GM23338 (cell line): ENCODE measurements around the gene EMILIN3. TPM values are rescaled to one million over a fixed set of nuclear protein-coding genes. Genes with fewer than 3 reads are reported as not detected.

Experiments used
- ATAC-seq: fragments of 200-7000 bp; cut with Tn5 transposase; 3 replicates; pipeline ENCODE4 v1.9.1; 2020
- DNase-seq: peaks from one replicate; pipeline ENCODE4 v3.0.0-alpha.2; 2015; ENCODE audit warnings: low spot score
- H2AFZ ChIP-seq: fragments of 200-600 bp; sonication (generic); 2 replicates; pipeline ENCODE4 v1.8.0; 2016; ENCODE audit warnings: antibody characterized with exemption, mild to moderate bottlenecking, moderate library complexity
- H3F3A ChIP-seq: fragments of 200-600 bp; sonication (generic); replicated peaks from 2 replicates; pipeline ENCODE4 v1.8.0; 2017; ENCODE audit warnings: antibody characterized with exemption, mixed run types, low read depth
- H3K27ac ChIP-seq: fragments of 200-600 bp; sonication (generic); 2 replicates; pipeline ENCODE4 v1.6.1; 2016; ENCODE audit warnings: low read depth
- H3K27me3 ChIP-seq: fragments of 200-600 bp; sonication (generic); 2 replicates; pipeline ENCODE4 v1.8.0; 2016; ENCODE audit warnings: mild to moderate bottlenecking, mixed run types, moderate library complexity; ENCODE audit not compliant: insufficient read depth
- H3K36me3 ChIP-seq: fragments of 200-600 bp; sonication (generic); 2 replicates; pipeline ENCODE4 v1.8.0; 2016; ENCODE audit warnings: mild to moderate bottlenecking; ENCODE audit not compliant: insufficient read depth
- H3K4me1 ChIP-seq: fragments of 200-600 bp; sonication (generic); 2 replicates; pipeline ENCODE4 v1.8.0; 2016; ENCODE audit warnings: mild to moderate bottlenecking, moderate library complexity; ENCODE audit not compliant: insufficient read depth
- H3K4me2 ChIP-seq: fragments of 200-600 bp; sonication (generic); 2 replicates; pipeline ENCODE4 v1.7.1; 2017; ENCODE audit warnings: mixed run types
- H3K4me3 ChIP-seq: fragments of 200-600 bp; sonication (generic); 2 replicates; pipeline ENCODE4 v1.6.1; 2016; ENCODE audit warnings: mixed run types
- H3K79me2 ChIP-seq: fragments of 200-600 bp; sonication (generic); replicated peaks from 2 replicates; pipeline ENCODE4 v1.8.0; 2017; ENCODE audit warnings: mild to moderate bottlenecking; ENCODE audit not compliant: insufficient read depth
- H3K9me2 ChIP-seq: fragments of 200-600 bp; sonication (generic); 2 replicates; pipeline ENCODE4 v1.8.0; 2017; ENCODE audit not compliant: insufficient read depth
- H4K20me1 ChIP-seq: fragments of 200-600 bp; sonication (generic); replicated peaks from 2 replicates; pipeline ENCODE4 v1.8.0; 2017; ENCODE audit warnings: mild to moderate bottlenecking; ENCODE audit not compliant: insufficient read depth
- H3K27ac Mint-ChIP-seq: 2 replicates; pipeline ENCODE4 v1.8.0; 2020; ENCODE audit warnings: inconsistent platforms, mild to moderate bottlenecking, moderate library complexity, mixed read lengths
- H3K27me3 Mint-ChIP-seq: 3 replicates; pipeline ENCODE4 v1.8.0; 2022; ENCODE audit warnings: low read depth, mild to moderate bottlenecking, moderate library complexity, mixed read lengths, inconsistent platforms; ENCODE audit not compliant: insufficient read depth, poor library complexity
- H3K36me3 Mint-ChIP-seq: 3 replicates; pipeline ENCODE4 v1.8.0; 2021; ENCODE audit warnings: low read depth, mild to moderate bottlenecking, inconsistent platforms, moderate library complexity, mixed read lengths
- H3K4me1 Mint-ChIP-seq: 3 replicates; pipeline ENCODE4 v1.8.0; 2020; ENCODE audit warnings: mild to moderate bottlenecking, inconsistent platforms, mixed read lengths
- H3K4me3 Mint-ChIP-seq: 3 replicates; pipeline ENCODE4 v1.8.0; 2021; ENCODE audit warnings: moderate library complexity, mild to moderate bottlenecking, inconsistent platforms, mixed read lengths
- H3K9me3 Mint-ChIP-seq: 3 replicates; pipeline ENCODE4 v1.8.0; 2020; ENCODE audit warnings: moderate library complexity, mild to moderate bottlenecking, inconsistent platforms, mixed read lengths
- CTCF ChIP-seq, 2 experiments: fragments of 200-600 bp in 1 of 2; sonication (generic) in 1 of 2; conservative IDR thresholded peaks; 2 replicates each; pipeline versions ENCODE4 v1.5.1 to v1.6.1; 2016 to 2017; ENCODE audit warnings: antibody characterized with exemption in 2 of 2, low read depth in 2 of 2, mild to moderate bottlenecking in 2 of 2, moderate library complexity in 1 of 2
- ETS1 ChIP-seq: IDR thresholded peaks from 2 replicates; pipeline ENCODE4 v1.6.1; 2016; ENCODE audit warnings: antibody characterized with exemption
- EZH2 ChIP-seq: fragments of 200-600 bp; sonication (generic); IDR thresholded peaks from one replicate; pipeline ENCODE4 v1.8.0; 2017; ENCODE audit warnings: antibody characterized with exemption, mild to moderate bottlenecking, low read depth; ENCODE audit not compliant: unreplicated experiment
- EZH2phosphoT487 ChIP-seq: fragments of 200-600 bp; sonication (generic); IDR thresholded peaks from one replicate; pipeline ENCODE4 v1.8.1; 2018; ENCODE audit warnings: antibody characterized with exemption; ENCODE audit not compliant: unreplicated experiment
- JUNB ChIP-seq: IDR thresholded peaks from one replicate; pipeline ENCODE4 v1.6.1; 2016; ENCODE audit warnings: antibody characterized with exemption; ENCODE audit not compliant: unreplicated experiment
- NANOG ChIP-seq: IDR thresholded peaks from 2 replicates; pipeline ENCODE4 v1.6.1; 2016; ENCODE audit warnings: antibody characterized with exemption, borderline replicate concordance
- POLR2AphosphoS5 ChIP-seq: IDR thresholded peaks from 2 replicates; pipeline ENCODE4 v1.6.1; 2016; ENCODE audit warnings: antibody characterized with exemption, low read depth
- REST ChIP-seq: IDR thresholded peaks from one replicate; pipeline ENCODE4 v1.6.1; 2018; ENCODE audit warnings: antibody characterized with exemption; ENCODE audit not compliant: unreplicated experiment
- STAT1 ChIP-seq: IDR thresholded peaks from one replicate; pipeline ENCODE4 v1.6.1; 2016; ENCODE audit warnings: antibody characterized with exemption; ENCODE audit not compliant: unreplicated experiment
- ZNF114 ChIP-seq: fragments of 250-450 bp; sonication (Bioruptor Pico); IDR thresholded peaks from 2 replicates; pipeline ENCODE4 v1.5.0; 2020; ENCODE audit warnings: mild to moderate bottlenecking, moderate library complexity
- ZNF331 ChIP-seq: fragments of 250-450 bp; sonication (Bioruptor Pico); IDR thresholded peaks from 2 replicates; pipeline ENCODE4 v1.5.0; 2020; ENCODE audit warnings: low read depth, mild to moderate bottlenecking, moderate library complexity
- polyA plus RNA-seq: library from polyadenylated mRNA; unstranded; fragments of >200 nt; fragmentation: Nextera tagmentation; extraction: Ambion mirVana; gene quantifications from 2 replicates; pipeline ENCODE4 v1.2.1, GENCODE V29; 2016
- total RNA-seq: library from RNA; depleted of rRNA; stranded (reverse); fragments of >200 nt; shearing (Covaris generic); gene quantifications from 2 replicates; pipeline ENCODE4 v1.2.3, GENCODE V29; 2014

EMILIN3 gene
- total and polyA plus RNA-seq, 2 experiments from 2014 or later = 0.53 to 6.6 TPM

GRCh38 chr20:41391587-41392001 lies 25.0 kb upstream of the EMILIN3 start:
- Mint-ChIP-seq H3K27me3 (peaks cover 6% of the 10 kb centered on the region), H3K4me3 (no peak overlapping the region), H3K4me1 (peaks cover 25% of the 10 kb centered on the region), H3K36me3 (no peaks in the 10 kb centered on the region), H3K27ac (no peak overlapping the region), H3K9me3 (no peaks in the 10 kb centered on the region)
- ATAC-seq (no peak), DNase-seq (peak; percentile 60)
- no peak overlapping the region for H3K4me2 ChIP-seq
- TF ChIP-seq STAT1 (no peak), NANOG (no peak), ZNF331 (no peak)
- H3F3A ChIP-seq = no peaks in the 10 kb centered on the region
- no peaks in the 10 kb centered on the region for H3K79me2 ChIP-seq
- no peaks in the 10 kb centered on the region for H3K9me2 ChIP-seq
- peaks cover 14% of the 10 kb centered on the region for H3K4me1 ChIP-seq
- no peaks in the 10 kb centered on the region for H3K36me3 ChIP-seq
- no peak overlapping the region; the same call in 1 of the 2 replicates for H2AFZ ChIP-seq
- H3K27me3 ChIP-seq = no peaks in the 10 kb centered on the region
- H4K20me1 ChIP-seq = no peaks in the 10 kb centered on the region
- no peak overlapping the region for H3K27ac ChIP-seq
- no peak overlapping the region for H3K4me3 ChIP-seq

GRCh38 chr20:41390889-41391288 lies 24.3 kb upstream of the EMILIN3 start:
- no peak for ATAC-seq
- H3K4me1 Mint-ChIP-seq = peaks cover 19% of the 10 kb centered on the region
- TF ChIP-seq NANOG (no peak), ZNF331 (no peak), ZNF114 (CRISPR knock-in tag) (no peak), CTCF (conservative IDR thresholded peaks at IDR 0.05; ENCODE audit: low read depth in 2 of 2) (no peak), EZH2phosphoT487 (no peak), REST (no peak), STAT1 (no peak), JUNB (no peak), EZH2 (no peak), ETS1 (no peak), POLR2AphosphoS5 (no peak)

More at GRCh38 chr20:41390889-41391288, 24.3 kb upstream of the EMILIN3 start:
- H3K36me3 ChIP-seq = no peaks in the 10 kb centered on the region
- H3K4me1 ChIP-seq = peaks cover 11% of the 10 kb centered on the region
- H3F3A ChIP-seq = no peaks in the 10 kb centered on the region
- no peak overlapping the region for H3K4me3 ChIP-seq
- H3K79me2 ChIP-seq = no peaks in the 10 kb centered on the region
- no peaks in the 10 kb centered on the region for H3K36me3 Mint-ChIP-seq
- no peak overlapping the region for H3K27ac ChIP-seq
- no peaks in the 10 kb centered on the region for H3K9me2 ChIP-seq
- no peaks in the 10 kb centered on the region for H4K20me1 ChIP-seq
- H3K27ac Mint-ChIP-seq = no peak overlapping the region
- H3K27me3 ChIP-seq = no peaks in the 10 kb centered on the region
- no peak overlapping the region for H3K4me2 ChIP-seq
- DNase-seq = no peak
- H3K9me3 Mint-ChIP-seq = no peaks in the 10 kb centered on the region
- peaks cover 5% of the 10 kb centered on the region for H3K27me3 Mint-ChIP-seq
- H2AFZ ChIP-seq = no peak overlapping the region
- no peak overlapping the region for H3K4me3 Mint-ChIP-seq
